Endothelial cell of umbilical vein (primary cell): ENCODE measurements around the gene MRE11. TPM values are rescaled to one million over a fixed set of nuclear protein-coding genes. Genes with fewer than 3 reads are reported as not detected.

ENCODE experiments used
- BruUV-seq: library from RNA; stranded (reverse); fragments of 400-500 nt; replicated peaks from 2 replicates; lab custom pipeline; 2021; lab: Mats Ljungman, UMichigan
- CTCF ChIA-PET: fragments of 300-600, 350-600 bp; sonication (Branson Sonifier 250); formaldehyde crosslinking; loops from one replicate; lab custom pipeline; 2021; ENCODE audit warnings: antibody characterized with exemption, inconsistent platforms; lab: Charles Lee
- POLR2A ChIA-PET: fragments of 300-600, 350-600 bp; sonication (Branson Sonifier 250); formaldehyde crosslinking; loops from one replicate; lab custom pipeline; 2021; ENCODE audit warnings: antibody characterized with exemption, inconsistent platforms; lab: Charles Lee
- DNase-seq: peaks from one replicate; pipeline ENCODE4 v3.0.0-alpha.2; 2011; ENCODE audit warnings: low read depth, low spot score
- FAIRE-seq: peaks from 2 replicates; lab custom pipeline; 2011; peaks lifted over from hg19 to GRCh38; lab: Jason Lieb, UNC
- H2AFZ ChIP-seq: 2 replicates; pipeline ENCODE4 v1.6.0; 2012; ENCODE audit warnings: low read depth, low read length, control low read depth, inconsistent platforms
- H3K27ac ChIP-seq: 2 replicates; pipeline ENCODE4 v1.5.1; 2011; ENCODE audit warnings: low read depth, mild to moderate bottlenecking, control low read depth, low read length, moderate library complexity; ENCODE audit not compliant: insufficient read depth
- H3K27me3 ChIP-seq, 2 experiments: 2 replicates each; pipeline versions ENCODE4 v1.6.0 to v1.6.1; 2011; ENCODE audit warnings: low read length in 2 of 2, mixed read lengths in 1 of 2; ENCODE audit not compliant: control insufficient read depth in 2 of 2, insufficient read depth in 2 of 2
- H3K36me3 ChIP-seq, 2 experiments: 2 replicates in 1 of 2; 3 replicates in 1 of 2; pipeline ENCODE4 v1.5.1; 2011; ENCODE audit warnings: low read length in 2 of 2, mild to moderate bottlenecking in 1 of 2, moderate library complexity in 1 of 2; ENCODE audit not compliant: control insufficient read depth in 2 of 2, insufficient read depth in 2 of 2; ENCODE audit errors: extremely low read depth in 1 of 2
- H3K4me1 ChIP-seq: 3 replicates; pipeline ENCODE4 v1.5.1; 2011; ENCODE audit warnings: mild to moderate bottlenecking, low read length; ENCODE audit not compliant: control insufficient read depth, insufficient read depth; ENCODE audit errors: extremely low read depth
- H3K4me2 ChIP-seq: 2 replicates; pipeline ENCODE4 v1.6.1; 2011; ENCODE audit warnings: low read length, control low read depth, mixed read lengths; ENCODE audit not compliant: insufficient read depth
- H3K4me3 ChIP-seq, 3 experiments: fragments of 200-600 bp in 1 of 3; sonication (generic), shearing (Covaris generic) in 1 of 3; replicated peaks in 1 of 3; 2 replicates each; pipeline ENCODE4 v1.5.1; 2011 to 2016; ENCODE audit warnings: control low read depth in 3 of 3, low read length in 3 of 3, mild to moderate bottlenecking in 2 of 3, inconsistent platforms in 1 of 3, low read depth in 1 of 3, moderate library complexity in 1 of 3; ENCODE audit not compliant: insufficient read depth in 1 of 3
- H3K79me2 ChIP-seq: 2 replicates; pipeline ENCODE4 v1.6.0; 2012; ENCODE audit warnings: low read length, inconsistent platforms; ENCODE audit not compliant: control insufficient read depth, insufficient read depth
- H3K9ac ChIP-seq: replicated peaks from 2 replicates; pipeline ENCODE3; 2011; ENCODE audit warnings: low read length, control low read depth; ENCODE audit not compliant: insufficient read depth; ENCODE audit errors: extremely low read depth
- H3K9me1 ChIP-seq: replicated peaks from 3 replicates; pipeline ENCODE4 v1.6.0; 2011; ENCODE audit warnings: mild to moderate bottlenecking, low read length; ENCODE audit not compliant: control insufficient read depth, insufficient read depth; ENCODE audit errors: extremely low read depth
- H3K9me3 ChIP-seq: replicated peaks from 2 replicates; pipeline ENCODE4 v1.5.1; 2012; ENCODE audit warnings: low read length, inconsistent platforms; ENCODE audit not compliant: control insufficient read depth, insufficient read depth
- H4K20me1 ChIP-seq: replicated peaks from 2 replicates; pipeline ENCODE3; 2011; ENCODE audit warnings: mild to moderate bottlenecking, low read length; ENCODE audit not compliant: control insufficient read depth, insufficient read depth; ENCODE audit errors: extremely low read depth
- EZH2 ChIP-seq: IDR thresholded peaks from 2 replicates; pipeline ENCODE4 v1.6.1; 2012; ENCODE audit warnings: borderline replicate concordance, low read depth, mild to moderate bottlenecking, moderate library complexity, low read length, inconsistent platforms; ENCODE audit not compliant: severe bottlenecking
- FOS ChIP-seq: IDR thresholded peaks from 2 replicates; pipeline ENCODE4 v1.6.1; 2011; ENCODE audit warnings: mild to moderate bottlenecking, low read length, moderate library complexity, borderline replicate concordance; ENCODE audit not compliant: insufficient read depth
- MYC ChIP-seq: IDR thresholded peaks from one replicate; pipeline ENCODE4 v1.6.1; 2011; ENCODE audit warnings: mild to moderate bottlenecking, low read depth, low read length
- POLR2A ChIP-seq: IDR thresholded peaks from 2 replicates; pipeline ENCODE4 v1.6.1; 2012; ENCODE audit warnings: low read depth, mild to moderate bottlenecking, control low read depth, low read length
- POLR2AphosphoS5 ChIP-seq: IDR thresholded peaks from 2 replicates; pipeline ENCODE4 v1.6.1; 2012; ENCODE audit warnings: low read depth, mild to moderate bottlenecking, control low read depth, low read length, moderate library complexity; ENCODE audit not compliant: insufficient read depth
- dilution Hi-C: fragments of 300-500 bp; cut with MboI; formaldehyde crosslinking; loops from one replicate; pipeline ENCODE4 v1.15.0; 2019; ENCODE audit warnings: low sequenced_read_pairs; ENCODE audit not compliant: extremely low pct_ligation_motif_present
- intact Hi-C: fragments of 100-400 bp; cut with micrococcal nuclease; formaldehyde crosslinking; loops from one replicate; pipeline ENCODE4 v1.10.0; 2022
- polyA plus RNA-seq, 4 experiments: library from polyadenylated mRNA; depleted of rRNA in 3 of 4; stranded (reverse) in 3 of 4; unstranded in 1 of 4; fragments of >200 nt; gene quantifications; 2 replicates each; pipeline versions ENCODE4 v1.2.1 to v1.2.3, GENCODE V29; 2011 to 2012; ENCODE audit warnings: missing spikeins in 1 of 4
- total RNA-seq: library from RNA; stranded (reverse); gene quantifications from 2 replicates; pipeline ENCODE4 v1.2.3, GENCODE V29; 2021
- TF ChIP-seq, protein P1 (sequence below), 2 donors: IDR thresholded peaks; 1 replicate in 1 of 2; 2 replicates in 1 of 2; pipeline ENCODE4 v1.5.1; 2011; ENCODE audit warnings: low read length in 2 of 2, mild to moderate bottlenecking in 2 of 2, moderate library complexity in 2 of 2, control low read depth in 1 of 2, inconsistent platforms in 1 of 2, low read depth in 1 of 2; ENCODE audit not compliant: insufficient read depth in 1 of 2; ENCODE audit errors: extremely low read depth in 1 of 2

MRE11 gene
- total and polyA plus RNA-seq, 2 donors (not counting 3 experiments of a cell fraction or from before 2014, with no cell fraction given), result 4.5 to 22.0 TPM

DNA sequence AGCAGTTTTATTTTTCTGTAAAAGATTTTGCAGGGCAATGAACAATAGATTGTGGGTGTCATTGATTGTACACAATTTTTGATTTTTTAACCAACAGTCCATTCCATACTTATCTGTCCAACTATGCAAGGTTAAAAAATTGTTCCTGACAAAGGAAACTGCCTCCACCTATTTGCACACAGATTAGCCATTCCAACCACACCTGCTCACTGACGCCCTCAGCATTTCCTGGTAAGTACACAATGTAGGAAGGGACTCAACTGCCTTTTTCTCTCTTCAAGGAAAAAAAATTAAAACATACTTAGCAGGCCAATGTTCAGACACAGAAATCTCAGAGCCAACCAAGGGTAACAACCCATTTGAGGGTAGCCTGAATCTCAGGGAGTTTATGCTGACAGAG is 45.8 kb upstream of the MRE11 start:
- Histone ChIP-seq H3K9me3 (no peaks in the 10 kb centered on the region), H3K36me3 (no peaks in the 10 kb centered on the region), H3K4me1 (no peaks in the 10 kb centered on the region), H3K27me3 (peaks cover 15 to 28% of the 10 kb centered on the region in 2 experiments), H3K4me2 (no peak overlapping the region), H3K9ac (no peak overlapping the region), H3K27ac (no peak overlapping the region), H2AFZ (no peak overlapping the region), H3K79me2 (no peaks in the 10 kb centered on the region), H3K4me3 (no peak overlapping the region), H4K20me1 (no peaks in the 10 kb centered on the region), H3K9me1 (no peaks in the 10 kb centered on the region)
- intact Hi-C loops (no loop called here), dilution Hi-C loops (no loop called here)
- ChIA-PET CTCF (interaction anchor here (1.0 to 1.5 kb wide), 3 partner anchors 17 to 644 kb away, joined by 3 to 4 read pairs (median 4); no protein-coding TSS in a partner anchor), POLR2A (no interaction called here)
- BruUV-seq, result no TSS peak
- no peak for DNase-seq
- no peak for FAIRE-seq
- TF ChIP-seq POLR2A, result no peak
- TF ChIP-seq, protein P1, sequence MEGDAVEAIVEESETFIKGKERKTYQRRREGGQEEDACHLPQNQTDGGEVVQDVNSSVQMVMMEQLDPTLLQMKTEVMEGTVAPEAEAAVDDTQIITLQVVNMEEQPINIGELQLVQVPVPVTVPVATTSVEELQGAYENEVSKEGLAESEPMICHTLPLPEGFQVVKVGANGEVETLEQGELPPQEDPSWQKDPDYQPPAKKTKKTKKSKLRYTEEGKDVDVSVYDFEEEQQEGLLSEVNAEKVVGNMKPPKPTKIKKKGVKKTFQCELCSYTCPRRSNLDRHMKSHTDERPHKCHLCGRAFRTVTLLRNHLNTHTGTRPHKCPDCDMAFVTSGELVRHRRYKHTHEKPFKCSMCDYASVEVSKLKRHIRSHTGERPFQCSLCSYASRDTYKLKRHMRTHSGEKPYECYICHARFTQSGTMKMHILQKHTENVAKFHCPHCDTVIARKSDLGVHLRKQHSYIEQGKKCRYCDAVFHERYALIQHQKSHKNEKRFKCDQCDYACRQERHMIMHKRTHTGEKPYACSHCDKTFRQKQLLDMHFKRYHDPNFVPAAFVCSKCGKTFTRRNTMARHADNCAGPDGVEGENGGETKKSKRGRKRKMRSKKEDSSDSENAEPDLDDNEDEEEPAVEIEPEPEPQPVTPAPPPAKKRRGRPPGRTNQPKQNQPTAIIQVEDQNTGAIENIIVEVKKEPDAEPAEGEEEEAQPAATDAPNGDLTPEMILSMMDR (IDR thresholded peaks at IDR 0.05; ENCODE audit: extremely low read depth in 1 of 2, insufficient read depth in 1 of 2, low read depth in 1 of 2, low read length in 2 of 2), result no peak
- no peak for TF ChIP-seq MYC
- TF ChIP-seq EZH2, result no peak
- no peak for TF ChIP-seq FOS
- TF ChIP-seq POLR2AphosphoS5, result no peak
